ENCODE data around the gene DERA.

DNA sequence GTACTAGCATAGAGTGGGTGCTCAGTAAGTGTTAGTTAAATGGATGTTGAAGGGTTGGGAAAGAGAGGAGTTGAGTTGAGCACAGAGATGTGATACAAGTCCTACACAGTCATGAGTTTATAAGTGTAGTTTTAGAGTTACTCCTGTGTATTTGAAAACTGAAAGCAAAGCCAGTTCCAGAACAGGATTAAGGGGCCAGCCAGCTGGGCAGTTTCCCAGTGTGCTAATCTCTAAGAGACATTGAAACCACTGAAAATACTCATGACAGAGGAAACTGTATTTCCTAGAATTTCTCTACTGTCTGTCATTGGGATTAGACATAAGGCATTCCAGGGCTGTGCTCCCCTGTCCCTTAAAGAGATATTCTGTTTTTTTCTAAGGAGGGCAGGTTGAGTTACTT, 101.0 kb downstream of the DERA start:
- TF ChIP-seq POLR2AphosphoS5 (IDR thresholded peaks at IDR 0.05; ENCODE audit: low read depth, low read length) (no peak), POLR2A (IDR thresholded peaks at IDR 0.05; ENCODE audit: low read depth, low read length) (no peak)

All from GM12891 (cell line).